NCI-H1105 treated with DMSO at 0.1 percent for 48 hours (cell line): ENCODE measurements around the gene RAB7A.

ENCODE experiments used
- DNase-seq: peaks from one replicate; lab custom pipeline; 2025; lab: John Stamatoyannopoulos, UW

RAB7A gene

GRCh38 chr3:128726023-128727016, at the start of gene RAB7A:
TSS of gene RAB7A (plus strand) at chr3:128726183. CDS start at chr3:128795368, 69,185 bp downstream.
- DNase-seq = peak; percentile 100

DNA sequence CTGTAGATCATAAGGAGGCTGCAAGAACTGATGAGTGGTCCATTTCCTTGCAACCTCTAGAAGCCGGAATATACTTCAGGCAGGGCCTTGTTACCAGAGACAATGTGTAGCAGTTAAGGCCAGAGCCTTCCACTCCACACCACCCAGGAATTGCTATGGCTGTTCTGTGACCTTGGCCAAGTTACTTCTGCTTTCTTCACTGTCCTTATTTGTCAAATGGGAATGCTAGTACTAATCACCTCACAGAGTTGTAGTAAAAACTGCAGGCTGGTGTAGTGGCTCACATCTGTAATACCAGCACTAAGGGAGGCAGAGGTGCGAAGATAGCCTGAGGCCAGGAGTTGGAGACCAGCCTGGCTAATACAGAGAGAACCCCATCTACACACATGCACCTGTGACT, 46.6 kb upstream of the RAB7A start:
- no peak for DNase-seq

- DNase-seq = peak; percentile 99
These were observed 45.2 kb upstream of the RAB7A start for GRCh38 chr3:128680603-128681368.

- DNase-seq = peak; percentile 85
These were observed 44.6 kb upstream of the RAB7A start for GRCh38 chr3:128681369-128681829.

DNA sequence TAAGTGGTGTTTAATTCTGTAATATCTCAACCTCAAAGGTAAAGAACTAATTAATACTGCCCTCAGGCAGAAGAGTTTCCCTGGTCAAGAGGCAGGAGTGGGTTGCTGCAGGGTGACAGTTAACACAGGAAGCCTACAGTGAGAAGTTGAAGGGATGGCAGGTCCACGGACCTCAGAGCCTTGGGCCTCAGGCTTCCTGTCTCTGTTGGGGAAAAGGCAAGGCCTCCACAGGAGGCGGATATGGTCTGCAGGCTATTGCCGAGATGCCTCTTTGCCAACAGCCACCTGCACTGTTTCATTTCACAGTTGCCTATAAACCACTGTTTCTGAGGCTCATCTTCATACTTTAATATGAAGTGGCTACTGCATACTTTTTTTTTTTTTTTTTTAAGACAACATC, 42.0 kb upstream of the RAB7A start:
- no peak for DNase-seq

DNA sequence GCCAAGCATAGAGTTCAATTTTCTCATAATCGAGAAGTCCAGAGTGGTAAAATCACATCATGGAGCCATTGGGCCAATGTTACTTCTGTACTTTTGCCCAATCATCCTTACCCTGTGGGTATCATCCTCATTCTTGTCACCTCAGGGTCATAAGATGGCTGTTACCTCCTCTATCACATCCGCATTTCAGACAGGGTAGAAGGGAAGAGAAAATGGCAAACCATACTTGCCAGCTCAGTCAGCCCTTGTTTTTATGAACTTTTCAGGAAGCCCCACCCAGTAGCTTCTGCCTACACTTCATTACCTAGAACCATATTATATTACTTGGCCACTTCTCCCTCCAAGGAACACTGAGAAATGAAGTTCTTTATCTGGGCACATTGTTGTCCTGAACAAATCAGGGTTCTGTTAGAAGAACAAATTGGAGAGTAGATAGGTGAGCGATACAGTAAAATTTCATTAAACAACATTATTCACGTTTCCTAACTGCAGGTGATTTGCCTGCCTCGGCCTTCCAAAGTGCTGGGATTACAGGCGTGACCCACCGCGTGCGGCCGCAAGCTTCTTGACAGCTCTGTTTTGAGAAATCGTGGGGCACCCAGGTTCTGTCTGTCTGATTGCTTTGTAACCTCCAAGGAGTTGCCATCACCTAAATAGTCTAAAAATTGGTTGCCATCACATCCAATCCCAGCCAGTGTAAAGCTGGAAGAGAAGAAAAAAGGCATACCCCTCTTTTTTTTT, 40.8 kb upstream of the RAB7A start:
- DNase-seq = no peak

GRCh38 chr3:128686465-128686864, 39.5 kb upstream of the RAB7A start:
- no peak for DNase-seq

DNA sequence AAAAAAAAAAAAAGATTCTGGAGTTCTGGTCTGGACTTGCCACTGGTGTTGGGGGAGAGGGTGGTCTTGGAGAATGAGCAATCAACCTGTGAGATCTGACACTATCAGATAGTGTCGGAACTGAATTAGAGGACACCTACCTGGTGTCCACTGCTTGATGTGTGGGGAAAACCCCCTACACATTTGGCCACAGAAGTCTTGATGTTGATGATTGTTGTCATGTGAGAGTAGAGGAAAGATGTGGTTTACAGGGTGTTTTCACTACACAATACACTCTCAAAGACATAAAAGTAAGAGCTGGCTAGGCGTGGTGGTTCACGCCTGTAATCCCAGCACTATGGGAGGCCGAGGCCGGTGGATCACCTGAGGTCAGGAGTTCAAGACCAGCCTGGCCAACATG, 36.9 kb upstream of the RAB7A start:
- no peak for DNase-seq

- no peak for DNase-seq
These were observed 32.3 kb upstream of the RAB7A start for GRCh38 chr3:128693696-128694095.

- no peak for DNase-seq
These were observed 28.6 kb upstream of the RAB7A start for GRCh38 chr3:128697341-128697740.

- DNase-seq = no peak
These were observed 27.6 kb upstream of the RAB7A start for GRCh38 chr3:128698211-128699047.

GRCh38 chr3:128701342-128702212, 24.4 kb upstream of the RAB7A start:
- no peak for DNase-seq

- no peak for DNase-seq
These were observed 23.6 kb upstream of the RAB7A start for GRCh38 chr3:128702391-128702790.

- DNase-seq = no peak
These were observed 22.4 kb upstream of the RAB7A start for GRCh38 chr3:128703561-128703960.

DNA sequence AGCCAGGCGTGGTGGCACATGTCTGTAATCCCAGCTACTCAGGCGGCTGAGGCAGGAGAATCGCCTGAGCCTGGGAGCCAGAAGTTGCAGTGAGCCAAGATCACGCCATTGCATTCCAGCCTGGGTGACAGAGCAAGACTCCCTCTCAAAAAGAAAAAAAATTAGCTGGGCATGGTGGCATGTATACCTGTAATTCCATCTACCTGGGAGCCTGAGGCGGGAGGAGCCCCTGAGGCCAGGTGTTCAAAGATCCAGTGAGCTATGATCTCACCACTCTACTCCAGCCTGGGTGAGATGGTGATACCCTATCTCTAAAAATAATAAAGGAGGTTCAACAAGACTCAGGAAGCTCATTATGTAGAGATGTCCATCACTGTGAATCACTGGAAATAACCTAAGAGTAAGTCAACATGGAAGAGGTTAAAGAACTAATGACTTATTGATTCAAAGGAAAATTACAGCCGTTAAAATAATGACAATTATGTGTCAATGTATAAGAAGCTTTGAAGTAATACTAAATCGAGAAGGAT, 19.8 kb upstream of the RAB7A start:
- no peak for DNase-seq

DNA sequence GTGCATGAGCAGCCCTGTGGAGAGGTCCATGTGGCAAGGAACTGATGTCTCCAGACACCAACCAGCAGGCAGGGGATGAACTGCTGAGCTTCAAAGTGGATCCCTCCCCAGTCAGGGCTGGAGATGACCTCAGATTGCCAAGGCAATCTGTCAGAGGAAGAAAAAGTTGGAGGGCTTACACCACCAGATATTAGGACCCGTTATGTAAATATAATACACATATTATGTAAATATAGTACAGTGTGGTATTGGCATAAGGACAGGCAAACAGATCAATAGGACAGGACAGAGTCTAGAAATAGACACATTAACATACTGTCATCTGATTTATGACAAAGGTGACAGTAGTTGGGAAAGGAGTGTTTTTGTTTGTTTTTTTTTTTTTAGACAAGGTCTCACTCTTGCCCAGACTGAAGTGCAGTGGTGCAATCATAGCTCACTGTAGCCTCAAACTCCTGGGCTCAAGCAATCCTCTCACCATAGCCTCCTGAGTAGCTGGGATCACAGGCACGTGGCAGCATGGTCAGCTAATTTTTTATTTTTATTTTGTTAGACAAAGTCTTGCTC, 18.0 kb upstream of the RAB7A start:
- DNase-seq = no peak

- no peak for DNase-seq
These were observed 16.9 kb upstream of the RAB7A start for GRCh38 chr3:128709038-128709437.

GRCh38 chr3:128709506-128710210, 16.3 kb upstream of the RAB7A start:
- DNase-seq = no peak
